ENCODE measurements around the gene XPO1. TPM values are rescaled to one million over a fixed set of nuclear protein-coding genes. Genes with fewer than 3 reads are reported as not detected.

XPO1 gene
- total RNA-seq, 1 experiment from 2014 or later, result 189 TPM

DNA sequence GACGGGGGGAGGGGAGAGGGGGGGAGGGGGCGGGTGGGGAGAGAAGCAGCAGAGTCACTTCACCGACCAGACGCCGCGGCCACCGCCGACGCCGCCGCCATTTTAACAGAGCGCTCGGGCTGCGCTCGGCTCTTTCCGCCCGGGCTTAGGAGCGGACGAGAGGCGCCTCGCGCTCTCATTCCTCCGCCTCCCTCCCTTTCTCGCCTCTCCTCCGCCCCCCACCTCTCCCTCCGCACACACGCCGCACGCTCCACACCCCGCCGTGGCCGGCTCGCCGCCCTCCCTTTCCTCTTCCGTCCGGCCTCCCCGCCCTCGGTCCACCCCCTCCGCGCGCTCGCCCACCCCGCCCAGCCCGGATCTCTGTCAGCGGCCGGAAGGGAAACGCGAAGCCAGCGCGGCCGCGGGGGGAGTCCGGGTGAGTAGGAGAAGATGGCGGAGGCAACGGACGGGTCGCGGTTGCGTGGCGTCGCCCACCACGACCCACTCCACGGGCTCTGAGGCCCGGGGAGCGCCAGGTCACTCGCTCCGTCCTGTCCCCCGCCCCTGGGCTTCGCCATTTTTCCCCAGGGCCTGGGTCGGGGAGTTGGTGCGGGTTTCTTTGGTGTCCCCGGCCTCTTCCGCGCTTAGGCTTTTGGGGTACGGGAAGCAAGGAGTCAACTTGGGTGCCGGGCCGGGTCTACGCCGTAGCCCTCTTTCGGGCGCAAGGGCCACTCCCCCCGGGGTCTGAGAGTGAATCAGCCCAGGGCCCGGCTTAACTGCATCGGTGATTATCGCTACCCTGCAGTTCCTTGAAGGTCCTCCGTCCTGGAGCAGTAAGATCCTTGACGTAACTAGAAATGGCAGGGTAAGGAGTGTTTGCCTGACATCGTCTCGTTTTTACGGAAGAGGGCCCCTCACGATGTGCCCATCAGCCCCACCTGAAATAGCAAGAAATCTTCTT, 66.9 kb downstream of the XPO1 start, which contains the start of gene USP34:
USP34 (minus strand) TSS at position 123 of the 940 bp plus-strand sequence. CDS start 395 bp downstream, outside the sequence.
- Histone ChIP-seq H3K27me3 (ENCODE audit: control insufficient read depth, insufficient read depth, low read length) (no peaks in the 10 kb centered on the region), H3K36me3 (ENCODE audit: control insufficient read depth, insufficient read depth, low read length) (no peaks in the 10 kb centered on the region; the same call in 1 of the 2 replicates), H3K27ac (ENCODE audit: low read length) (peak within 1 kb of the TSS; percentile 97), H3K9me3 (ENCODE audit: control insufficient read depth, insufficient read depth, low read depth, low read length) (no peaks in the 10 kb centered on the region), H3K4me1 (ENCODE audit: control insufficient read depth, insufficient read depth, low read length) (peaks cover 9% of the 10 kb centered on the region), H3K4me3 (ENCODE audit: low read depth in 2 of 2, low read length in 2 of 2) (peak within 1 kb of the TSS; percentile 86 to 95)
- ATAC-seq, result peak; percentile 92
- in situ Hi-C loops (cut with HindIII; ENCODE audit: low pct_unique_long_range_greater_than_20kb, low sequenced_read_pairs), result no loop called here
- peak; percentile 83 for TF ChIP-seq POLR2AphosphoS5 (IDR thresholded peaks at IDR 0.05; ENCODE audit: low read depth, low read length)
- TF ChIP-seq TCF7L2 (IDR thresholded peaks at IDR 0.05; ENCODE audit: low read depth, low read length), result no peak; the same call in 1 of the 2 replicates
- ChIA-PET POLR2A (interaction anchor here (0.6 kb wide), 1 partner anchor 113 kb away, joined by 11 read pairs; no protein-coding TSS in a partner anchor), CTCF (no interaction called here)
- peak; percentile 59 for DNase-seq (ENCODE audit: low read depth, low spot score)
- intact Hi-C loops (cut with micrococcal nuclease; ENCODE audit: unreplicated experiment), result no loop called here
- BruUV-seq (replicated peaks), result TSS peak; percentile 90

DNA sequence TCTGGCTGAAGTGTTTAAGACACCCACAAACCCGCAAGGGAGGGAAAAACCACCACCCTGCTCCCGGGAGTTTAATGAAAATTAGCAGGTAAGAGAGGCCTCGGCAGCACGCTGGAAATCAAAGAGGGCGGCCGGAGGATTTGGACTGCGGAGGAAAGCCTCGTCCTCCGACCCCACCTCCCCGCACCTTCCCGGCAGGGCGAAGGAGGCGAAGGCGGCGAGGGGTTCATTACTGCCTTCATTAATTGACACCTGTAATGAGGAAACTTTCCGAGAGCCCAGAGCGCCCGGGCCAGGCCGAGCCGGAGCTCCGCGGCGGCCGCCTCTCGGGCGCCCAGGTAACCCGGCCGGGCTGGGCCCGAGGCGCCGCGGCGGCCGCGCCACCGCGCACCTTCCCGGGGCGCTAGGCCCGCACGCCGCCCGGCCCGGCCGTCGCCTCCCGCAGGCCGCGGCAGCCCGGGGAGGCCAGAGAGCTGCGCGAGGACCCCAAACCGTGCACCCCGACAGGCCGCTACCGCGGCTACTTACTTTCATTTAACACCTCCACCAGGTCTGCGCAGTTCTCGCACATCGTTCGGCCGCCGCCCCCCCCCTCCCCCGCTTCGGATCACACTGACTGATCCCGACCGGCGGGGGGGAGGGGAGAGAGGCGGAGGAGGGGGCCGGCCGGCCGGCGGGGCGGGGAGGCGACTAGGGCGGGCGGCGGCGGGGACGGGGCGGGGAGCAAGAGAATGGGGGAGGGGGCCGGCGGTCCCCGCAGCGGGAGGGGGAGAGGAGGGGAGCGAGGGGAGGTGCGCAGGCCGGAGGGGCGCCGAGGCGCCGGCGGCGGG, 67.8 kb downstream of the XPO1 start:
- in situ Hi-C loops (cut with HindIII; ENCODE audit: low pct_unique_long_range_greater_than_20kb, low sequenced_read_pairs), result no loop called here
- POLR2A ChIA-PET, result interaction anchor here (0.5 kb wide), 1 partner anchor 281 kb away, joined by 8 read pairs; no protein-coding TSS in a partner anchor
- Histone ChIP-seq H3K27me3 (ENCODE audit: control insufficient read depth, insufficient read depth, low read length) (no peaks in the 10 kb centered on the region), H3K9me3 (ENCODE audit: control insufficient read depth, insufficient read depth, low read depth, low read length) (no peaks in the 10 kb centered on the region), H3K4me3 (ENCODE audit: low read depth in 2 of 2, low read length in 2 of 2) (peak overlapping the region; percentile 79 to 86), H3K4me1 (ENCODE audit: control insufficient read depth, insufficient read depth, low read length) (peaks cover 9% of the 10 kb centered on the region), H3K36me3 (ENCODE audit: control insufficient read depth, insufficient read depth, low read length) (no peaks in the 10 kb centered on the region; the same call in 1 of the 2 replicates), H3K27ac (ENCODE audit: low read length) (peak overlapping the region; percentile 95)
- ATAC-seq (peak; percentile 76), DNase-seq (ENCODE audit: low read depth, low spot score) (no peak)
- CTCF ChIA-PET, result no interaction called here
- no peak for TF ChIP-seq POLR2AphosphoS5 (IDR thresholded peaks at IDR 0.05; ENCODE audit: low read depth, low read length)
- TF ChIP-seq SIN3A (IDR thresholded peaks at IDR 0.05; ENCODE audit: borderline replicate concordance, insufficient read depth, low read depth, low read length), result peak; percentile 42; the same call in 1 of the 2 replicates
- no peak for TF ChIP-seq CTCF (IDR thresholded peaks at IDR 0.05)
- intact Hi-C loops (cut with micrococcal nuclease; ENCODE audit: unreplicated experiment), result no loop called here
- no TSS peak for BruUV-seq (replicated peaks)

- Histone ChIP-seq H3K4me3 (ENCODE audit: low read depth in 2 of 2, low read length in 2 of 2) (peak overlapping the region; percentile 79 to 86), H3K27me3 (ENCODE audit: control insufficient read depth, insufficient read depth, low read length) (no peaks in the 10 kb centered on the region), H3K4me1 (ENCODE audit: control insufficient read depth, insufficient read depth, low read length) (peaks cover 11% of the 10 kb centered on the region), H3K36me3 (ENCODE audit: control insufficient read depth, insufficient read depth, low read length) (no peaks in the 10 kb centered on the region; the same call in 1 of the 2 replicates), H3K27ac (ENCODE audit: low read length) (peak overlapping the region; percentile 95), H3K9me3 (ENCODE audit: control insufficient read depth, insufficient read depth, low read depth, low read length) (no peaks in the 10 kb centered on the region)
- TF ChIP-seq TCF7L2 (IDR thresholded peaks at IDR 0.05; ENCODE audit: low read depth, low read length), result no peak
- no peak for TF ChIP-seq SIN3A (IDR thresholded peaks at IDR 0.05; ENCODE audit: borderline replicate concordance, insufficient read depth, low read depth, low read length)
- TF ChIP-seq REST (IDR thresholded peaks at IDR 0.05; ENCODE audit: insufficient read depth in 1 of 2, low read depth in 2 of 2, low read length in 1 of 2), result no peak
- no peak for TF ChIP-seq POLR2AphosphoS5 (IDR thresholded peaks at IDR 0.05; ENCODE audit: low read depth, low read length)
- TF ChIP-seq CTCF (IDR thresholded peaks at IDR 0.05), result no peak
- CTCF ChIA-PET, result no interaction called here
- POLR2A ChIA-PET, result interaction anchor here (0.5 kb wide), 1 partner anchor 280 kb away, joined by 8 read pairs; no protein-coding TSS in a partner anchor
- intact Hi-C loops (cut with micrococcal nuclease; ENCODE audit: unreplicated experiment) (no loop called here), in situ Hi-C loops (cut with HindIII; ENCODE audit: low pct_unique_long_range_greater_than_20kb, low sequenced_read_pairs) (no loop called here)
- no peak for DNase-seq (ENCODE audit: low read depth, low spot score)
- BruUV-seq (replicated peaks), result TSS peak; percentile 80
- no peak for ATAC-seq
Observed at GRCh38 chr2:61469424-61470121, 68.6 kb downstream of the XPO1 start.
